ENCODE data around the gene FIZ1.

FIZ1 gene

GRCh38 chr19:55543567-55543966 lies 55.8 kb downstream of the FIZ1 start:
- Mint-ChIP-seq H3K4me3 (no peak overlapping the region), H3K9me3 (no peaks in the 10 kb centered on the region), H3K36me3 (ENCODE audit: low read depth) (no peaks in the 10 kb centered on the region), H3K4me1 (peaks cover 3% of the 10 kb centered on the region), H3K27ac (no peak overlapping the region), H3K27me3 (peaks cover 18% of the 10 kb centered on the region)
- DNase-seq (no peak), ATAC-seq (no peak)

GRCh38 chr19:55542292-55542855 lies 56.9 kb downstream of the FIZ1 start:
- DNase-seq (no peak), ATAC-seq (no peak)
- no peaks in the 10 kb centered on the region for H3K36me3 Mint-ChIP-seq (ENCODE audit: low read depth)
- peaks cover 8% of the 10 kb centered on the region for H3K27me3 Mint-ChIP-seq
- H3K27ac Mint-ChIP-seq = no peak overlapping the region
- no peak overlapping the region for H3K4me3 Mint-ChIP-seq
- peaks cover 2% of the 10 kb centered on the region for H3K4me1 Mint-ChIP-seq
- no peaks in the 10 kb centered on the region for H3K9me3 Mint-ChIP-seq

Data from activated naive CD8-positive, alpha-beta T cell treated with anti-CD3 and anti-CD28 coated beads, Interleukin-2, amount 50 U/mL, for 24 hours (primary cell).